Measurements from ENCODE around the gene ADARB1. TPM values are rescaled to one million over a fixed set of nuclear protein-coding genes. Genes with fewer than 3 reads are reported as not detected.
A peak's percentile ranks its signal among the peaks of the same experiment; 100 is the strongest.

Gene ADARB1
- total and polyA plus RNA-seq, 2 experiments from 2014 or later = 9.4 to 14.0 TPM

- H3K9me3 ChIP-seq (ENCODE audit: low read depth) = no peaks in the 10 kb centered on the region
- H3K27ac ChIP-seq = no peak overlapping the region
- DNase-seq (ENCODE audit: low read depth in 1 of 2, low spot score in 1 of 2) = peak in 1 of 2 donors; percentile 59
- TF ChIP-seq CTCF (IDR thresholded peaks at IDR 0.05; ENCODE audit: low read depth, low read length) = no peak
- no peaks in the 10 kb centered on the region for H3K27me3 ChIP-seq
- no peak overlapping the region for H3K4me3 ChIP-seq
- H3K4me1 ChIP-seq (ENCODE audit: low read depth) = peaks cover 6% of the 10 kb centered on the region
- H3K36me3 ChIP-seq = peaks cover 10% of the 10 kb centered on the region
Measured at GRCh38 chr21:45209046-45209445, 134.7 kb downstream of the ADARB1 start.

GRCh38 chr21:45209685-45210284 lies 135.4 kb downstream of the ADARB1 start:
- Histone ChIP-seq H3K4me1 (ENCODE audit: low read depth) (peaks cover 6% of the 10 kb centered on the region), H3K36me3 (peaks cover 5% of the 10 kb centered on the region), H3K27me3 (no peaks in the 10 kb centered on the region), H3K27ac (no peak overlapping the region), H3K9me3 (ENCODE audit: low read depth) (no peaks in the 10 kb centered on the region), H3K4me3 (no peak overlapping the region)
- TF ChIP-seq CTCF (IDR thresholded peaks at IDR 0.05; ENCODE audit: low read depth, low read length) = no peak
- DNase-seq (ENCODE audit: low read depth in 1 of 2, low spot score in 1 of 2) = no peak

GRCh38 chr21:45210461-45210983 lies 136.1 kb downstream of the ADARB1 start:
- Histone ChIP-seq H3K27ac (no peak overlapping the region), H3K9me3 (ENCODE audit: low read depth) (no peaks in the 10 kb centered on the region), H3K36me3 (peaks cover 2% of the 10 kb centered on the region), H3K27me3 (no peaks in the 10 kb centered on the region), H3K4me3 (no peak overlapping the region), H3K4me1 (ENCODE audit: low read depth) (peaks cover 6% of the 10 kb centered on the region)
- no peak for TF ChIP-seq CTCF (IDR thresholded peaks at IDR 0.05; ENCODE audit: low read depth, low read length)
- no peak for DNase-seq (ENCODE audit: low read depth in 1 of 2, low spot score in 1 of 2)

GRCh38 chr21:45211661-45212060 lies 137.3 kb downstream of the ADARB1 start:
- no peak overlapping the region for H3K27ac ChIP-seq
- H3K27me3 ChIP-seq = no peaks in the 10 kb centered on the region
- H3K9me3 ChIP-seq (ENCODE audit: low read depth) = no peaks in the 10 kb centered on the region
- no peak overlapping the region for H3K4me3 ChIP-seq
- H3K4me1 ChIP-seq (ENCODE audit: low read depth) = peaks cover 6% of the 10 kb centered on the region
- TF ChIP-seq CTCF (IDR thresholded peaks at IDR 0.05; ENCODE audit: low read depth, low read length) = no peak
- DNase-seq (ENCODE audit: low read depth in 1 of 2, low spot score in 1 of 2) = no peak
- no peaks in the 10 kb centered on the region for H3K36me3 ChIP-seq

GRCh38 chr21:45213392-45213791 lies 139.0 kb downstream of the ADARB1 start:
- DNase-seq (ENCODE audit: low read depth in 1 of 2, low spot score in 1 of 2) = no peak
- H3K36me3 ChIP-seq = no peaks in the 10 kb centered on the region
- no peak overlapping the region for H3K4me3 ChIP-seq
- H3K9me3 ChIP-seq (ENCODE audit: low read depth) = no peaks in the 10 kb centered on the region
- no peaks in the 10 kb centered on the region for H3K27me3 ChIP-seq
- H3K4me1 ChIP-seq (ENCODE audit: low read depth) = peaks cover 6% of the 10 kb centered on the region
- no peak overlapping the region for H3K27ac ChIP-seq
- no peak for TF ChIP-seq CTCF (IDR thresholded peaks at IDR 0.05; ENCODE audit: low read depth, low read length)

Measured in cardiac muscle cell (in vitro differentiated cells and primary cell).